ENCODE data around the gene UBE2L3. TPM values are rescaled to one million over a fixed set of nuclear protein-coding genes. Genes with fewer than 3 reads are reported as not detected.

The UBE2L3 gene
- polyA plus RNA-seq, 1 of the 3 experiments (the other 2 are of a cell fraction), result 41.2 TPM

GRCh38 chr22:21590809-21591641 is 23.5 kb downstream of the UBE2L3 start:
- Histone ChIP-seq H3K27ac (ENCODE audit: low read depth in 2 of 2, low read length in 1 of 2) (no peak overlapping the region), H3K9ac (no peak overlapping the region), H3K4me2 (no peak overlapping the region), H3F3A (replicated peaks; ENCODE audit: insufficient read depth) (peaks cover 3% of the 10 kb centered on the region), H3K79me2 (ENCODE audit: insufficient read depth) (peaks cover 100% of the 10 kb centered on the region), H3K9me2 (no peaks in the 10 kb centered on the region), H3K36me3 (replicated peaks in 1 of 2; ENCODE audit: control insufficient read depth in 1 of 2, insufficient read depth in 2 of 2, low read length in 1 of 2) (peaks cover 29 to 38% of the 10 kb centered on the region in 2 experiments), H3K4me3 (ENCODE audit: low read depth in 2 of 2, low read length in 1 of 2) (no peak overlapping the region), H3K9me3 (no peaks in the 10 kb centered on the region), H3K4me1 (ENCODE audit: control insufficient read depth in 1 of 2, insufficient read depth in 2 of 2, low read depth in 1 of 2, low read length in 1 of 2) (peaks cover 0 to 3% of the 10 kb centered on the region in 2 experiments; a peak in 1 of 4 replicates), H4K20me1 (ENCODE audit: insufficient read depth) (peaks cover 100% of the 10 kb centered on the region), H3K27me3 (ENCODE audit: insufficient read depth) (no peaks in the 10 kb centered on the region), H2AFZ (ENCODE audit: low read depth) (no peak overlapping the region)
- TF ChIP-seq GABPA (IDR thresholded peaks at IDR 0.05; ENCODE audit: low read depth) (no peak), NRF1 (IDR thresholded peaks at IDR 0.05; ENCODE audit: low read depth, low read length) (no peak), MXI1 (IDR thresholded peaks at IDR 0.05; ENCODE audit: low read depth, low read length) (no peak), TAF1 (IDR thresholded peaks at IDR 0.05; ENCODE audit: borderline replicate concordance, low read depth, low read length) (no peak), CHD2 (IDR thresholded peaks at IDR 0.05; ENCODE audit: low read length, partially characterized antibody) (no peak), FOSL2 (IDR thresholded peaks at IDR 0.05; ENCODE audit: borderline replicate concordance, low read depth) (no peak), RFX5 (IDR thresholded peaks at IDR 0.05; ENCODE audit: low read length) (no peak), JUND (IDR thresholded peaks at IDR 0.05) (no peak), USF1 (IDR thresholded peaks at IDR 0.05; ENCODE audit: borderline replicate concordance, low read depth) (no peak), USF2 (IDR thresholded peaks at IDR 0.05; ENCODE audit: borderline replicate concordance, low read depth, low read length) (no peak), SMC3 (IDR thresholded peaks at IDR 0.05; ENCODE audit: low read depth, low read length) (no peak), RCOR1 (IDR thresholded peaks at IDR 0.05; ENCODE audit: low read length) (no peak), POLR2AphosphoS5 (IDR thresholded peaks at IDR 0.05; ENCODE audit: low read depth, low read length) (no peak), GATA2 (CRISPR knock-in tag; IDR thresholded peaks at IDR 0.05) (no peak)
- TF ChIP-seq, protein P1, sequence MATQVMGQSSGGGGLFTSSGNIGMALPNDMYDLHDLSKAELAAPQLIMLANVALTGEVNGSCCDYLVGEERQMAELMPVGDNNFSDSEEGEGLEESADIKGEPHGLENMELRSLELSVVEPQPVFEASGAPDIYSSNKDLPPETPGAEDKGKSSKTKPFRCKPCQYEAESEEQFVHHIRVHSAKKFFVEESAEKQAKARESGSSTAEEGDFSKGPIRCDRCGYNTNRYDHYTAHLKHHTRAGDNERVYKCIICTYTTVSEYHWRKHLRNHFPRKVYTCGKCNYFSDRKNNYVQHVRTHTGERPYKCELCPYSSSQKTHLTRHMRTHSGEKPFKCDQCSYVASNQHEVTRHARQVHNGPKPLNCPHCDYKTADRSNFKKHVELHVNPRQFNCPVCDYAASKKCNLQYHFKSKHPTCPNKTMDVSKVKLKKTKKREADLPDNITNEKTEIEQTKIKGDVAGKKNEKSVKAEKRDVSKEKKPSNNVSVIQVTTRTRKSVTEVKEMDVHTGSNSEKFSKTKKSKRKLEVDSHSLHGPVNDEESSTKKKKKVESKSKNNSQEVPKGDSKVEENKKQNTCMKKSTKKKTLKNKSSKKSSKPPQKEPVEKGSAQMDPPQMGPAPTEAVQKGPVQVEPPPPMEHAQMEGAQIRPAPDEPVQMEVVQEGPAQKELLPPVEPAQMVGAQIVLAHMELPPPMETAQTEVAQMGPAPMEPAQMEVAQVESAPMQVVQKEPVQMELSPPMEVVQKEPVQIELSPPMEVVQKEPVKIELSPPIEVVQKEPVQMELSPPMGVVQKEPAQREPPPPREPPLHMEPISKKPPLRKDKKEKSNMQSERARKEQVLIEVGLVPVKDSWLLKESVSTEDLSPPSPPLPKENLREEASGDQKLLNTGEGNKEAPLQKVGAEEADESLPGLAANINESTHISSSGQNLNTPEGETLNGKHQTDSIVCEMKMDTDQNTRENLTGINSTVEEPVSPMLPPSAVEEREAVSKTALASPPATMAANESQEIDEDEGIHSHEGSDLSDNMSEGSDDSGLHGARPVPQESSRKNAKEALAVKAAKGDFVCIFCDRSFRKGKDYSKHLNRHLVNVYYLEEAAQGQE (IDR thresholded peaks at IDR 0.05; ENCODE audit: low read depth, low read length), result no peak
- TF ChIP-seq, protein P2, sequence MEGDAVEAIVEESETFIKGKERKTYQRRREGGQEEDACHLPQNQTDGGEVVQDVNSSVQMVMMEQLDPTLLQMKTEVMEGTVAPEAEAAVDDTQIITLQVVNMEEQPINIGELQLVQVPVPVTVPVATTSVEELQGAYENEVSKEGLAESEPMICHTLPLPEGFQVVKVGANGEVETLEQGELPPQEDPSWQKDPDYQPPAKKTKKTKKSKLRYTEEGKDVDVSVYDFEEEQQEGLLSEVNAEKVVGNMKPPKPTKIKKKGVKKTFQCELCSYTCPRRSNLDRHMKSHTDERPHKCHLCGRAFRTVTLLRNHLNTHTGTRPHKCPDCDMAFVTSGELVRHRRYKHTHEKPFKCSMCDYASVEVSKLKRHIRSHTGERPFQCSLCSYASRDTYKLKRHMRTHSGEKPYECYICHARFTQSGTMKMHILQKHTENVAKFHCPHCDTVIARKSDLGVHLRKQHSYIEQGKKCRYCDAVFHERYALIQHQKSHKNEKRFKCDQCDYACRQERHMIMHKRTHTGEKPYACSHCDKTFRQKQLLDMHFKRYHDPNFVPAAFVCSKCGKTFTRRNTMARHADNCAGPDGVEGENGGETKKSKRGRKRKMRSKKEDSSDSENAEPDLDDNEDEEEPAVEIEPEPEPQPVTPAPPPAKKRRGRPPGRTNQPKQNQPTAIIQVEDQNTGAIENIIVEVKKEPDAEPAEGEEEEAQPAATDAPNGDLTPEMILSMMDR (IDR thresholded peaks at IDR 0.05), result no peak
- TF ChIP-seq, protein P3, sequence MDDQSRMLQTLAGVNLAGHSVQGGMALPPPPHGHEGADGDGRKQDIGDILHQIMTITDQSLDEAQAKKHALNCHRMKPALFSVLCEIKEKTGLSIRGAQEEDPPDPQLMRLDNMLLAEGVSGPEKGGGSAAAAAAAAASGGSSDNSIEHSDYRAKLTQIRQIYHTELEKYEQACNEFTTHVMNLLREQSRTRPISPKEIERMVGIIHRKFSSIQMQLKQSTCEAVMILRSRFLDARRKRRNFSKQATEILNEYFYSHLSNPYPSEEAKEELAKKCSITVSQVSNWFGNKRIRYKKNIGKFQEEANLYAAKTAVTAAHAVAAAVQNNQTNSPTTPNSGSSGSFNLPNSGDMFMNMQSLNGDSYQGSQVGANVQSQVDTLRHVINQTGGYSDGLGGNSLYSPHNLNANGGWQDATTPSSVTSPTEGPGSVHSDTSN (IDR thresholded peaks at IDR 0.05), result no peak
- TF ChIP-seq, protein P4, sequence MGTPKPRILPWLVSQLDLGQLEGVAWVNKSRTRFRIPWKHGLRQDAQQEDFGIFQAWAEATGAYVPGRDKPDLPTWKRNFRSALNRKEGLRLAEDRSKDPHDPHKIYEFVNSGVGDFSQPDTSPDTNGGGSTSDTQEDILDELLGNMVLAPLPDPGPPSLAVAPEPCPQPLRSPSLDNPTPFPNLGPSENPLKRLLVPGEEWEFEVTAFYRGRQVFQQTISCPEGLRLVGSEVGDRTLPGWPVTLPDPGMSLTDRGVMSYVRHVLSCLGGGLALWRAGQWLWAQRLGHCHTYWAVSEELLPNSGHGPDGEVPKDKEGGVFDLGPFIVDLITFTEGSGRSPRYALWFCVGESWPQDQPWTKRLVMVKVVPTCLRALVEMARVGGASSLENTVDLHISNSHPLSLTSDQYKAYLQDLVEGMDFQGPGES (IDR thresholded peaks at IDR 0.05; ENCODE audit: low read depth, low read length), result no peak
- ChIA-PET POLR2A (no interaction called here), CTCF (no interaction called here)
- WGBS (ENCODE audit: low lambda C conversion rate), result 100% methylated on average over 9 of the region's 9 CpGs
- DNase-seq, result no peak
